Fibroblast of villous mesenchyme (primary cell): Measurements from ENCODE around the gene ASB15. TPM values are rescaled to one million over a fixed set of nuclear protein-coding genes. Genes with fewer than 3 reads are reported as not detected.

Source experiments
- DNase-seq: peaks from one replicate; pipeline ENCODE4 v3.0.0-alpha.2; 2010; ENCODE audit warnings: low read depth
- H3K4me3 ChIP-seq: 2 replicates; pipeline ENCODE4 v1.5.1; 2011; ENCODE audit warnings: low read depth, mild to moderate bottlenecking, low read length
- total RNA-seq: library from RNA; depleted of rRNA; stranded (reverse); fragments of >200 nt; gene quantifications from 2 replicates; pipeline ENCODE4 v1.2.3, GENCODE V29; 2012
- TF ChIP-seq, protein P1 (sequence below): IDR thresholded peaks from 2 replicates; pipeline ENCODE4 v1.5.1; 2012; ENCODE audit warnings: low read depth, mild to moderate bottlenecking, low read length; ENCODE audit not compliant: insufficient read depth

Gene ASB15
- total RNA-seq, 1 donor = not detected

DNA sequence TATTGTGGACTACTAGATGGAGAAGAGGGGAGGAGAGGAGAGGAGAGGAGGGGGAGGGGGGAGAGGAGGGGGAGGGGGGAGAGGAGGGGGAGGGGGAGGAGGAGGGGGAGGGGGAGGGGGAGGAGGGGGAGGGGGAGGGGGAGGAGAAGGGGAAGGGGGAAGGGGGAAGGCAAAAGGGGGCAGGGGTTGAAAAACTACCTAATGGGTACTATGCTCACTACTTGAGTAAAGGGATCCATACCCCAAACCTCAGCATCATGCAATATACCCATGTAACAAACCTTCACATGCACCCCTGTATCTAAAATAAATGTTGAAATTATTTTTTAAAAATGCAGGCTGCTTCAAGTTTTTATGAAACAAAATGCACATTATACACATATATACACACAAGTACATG, 39.0 kb downstream of the ASB15 start:
- TF ChIP-seq, protein P1, sequence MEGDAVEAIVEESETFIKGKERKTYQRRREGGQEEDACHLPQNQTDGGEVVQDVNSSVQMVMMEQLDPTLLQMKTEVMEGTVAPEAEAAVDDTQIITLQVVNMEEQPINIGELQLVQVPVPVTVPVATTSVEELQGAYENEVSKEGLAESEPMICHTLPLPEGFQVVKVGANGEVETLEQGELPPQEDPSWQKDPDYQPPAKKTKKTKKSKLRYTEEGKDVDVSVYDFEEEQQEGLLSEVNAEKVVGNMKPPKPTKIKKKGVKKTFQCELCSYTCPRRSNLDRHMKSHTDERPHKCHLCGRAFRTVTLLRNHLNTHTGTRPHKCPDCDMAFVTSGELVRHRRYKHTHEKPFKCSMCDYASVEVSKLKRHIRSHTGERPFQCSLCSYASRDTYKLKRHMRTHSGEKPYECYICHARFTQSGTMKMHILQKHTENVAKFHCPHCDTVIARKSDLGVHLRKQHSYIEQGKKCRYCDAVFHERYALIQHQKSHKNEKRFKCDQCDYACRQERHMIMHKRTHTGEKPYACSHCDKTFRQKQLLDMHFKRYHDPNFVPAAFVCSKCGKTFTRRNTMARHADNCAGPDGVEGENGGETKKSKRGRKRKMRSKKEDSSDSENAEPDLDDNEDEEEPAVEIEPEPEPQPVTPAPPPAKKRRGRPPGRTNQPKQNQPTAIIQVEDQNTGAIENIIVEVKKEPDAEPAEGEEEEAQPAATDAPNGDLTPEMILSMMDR = no peak
- no peak overlapping the region for H3K4me3 ChIP-seq
- no peak for DNase-seq

DNA sequence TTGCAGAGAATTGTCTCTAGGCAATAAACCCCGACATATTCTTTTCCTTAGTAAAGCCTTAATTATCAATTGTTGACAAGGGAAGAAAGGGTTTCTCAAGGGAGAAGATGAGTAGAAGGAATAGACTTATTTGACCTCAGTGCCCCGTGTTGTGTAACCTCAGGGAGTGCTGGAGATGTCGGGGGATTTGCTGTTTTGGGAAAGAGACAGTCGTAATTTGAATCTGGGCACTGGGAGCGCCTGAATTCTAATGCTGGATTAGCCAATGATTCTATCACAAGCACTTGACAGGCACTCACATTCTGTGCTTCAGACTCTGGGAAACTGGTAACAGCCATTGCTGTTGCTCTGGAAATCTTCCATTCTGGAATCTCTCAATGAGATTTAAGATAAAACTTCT, 40.3 kb downstream of the ASB15 start:
- TF ChIP-seq, protein P1 = no peak
- no peak for DNase-seq

DNA sequence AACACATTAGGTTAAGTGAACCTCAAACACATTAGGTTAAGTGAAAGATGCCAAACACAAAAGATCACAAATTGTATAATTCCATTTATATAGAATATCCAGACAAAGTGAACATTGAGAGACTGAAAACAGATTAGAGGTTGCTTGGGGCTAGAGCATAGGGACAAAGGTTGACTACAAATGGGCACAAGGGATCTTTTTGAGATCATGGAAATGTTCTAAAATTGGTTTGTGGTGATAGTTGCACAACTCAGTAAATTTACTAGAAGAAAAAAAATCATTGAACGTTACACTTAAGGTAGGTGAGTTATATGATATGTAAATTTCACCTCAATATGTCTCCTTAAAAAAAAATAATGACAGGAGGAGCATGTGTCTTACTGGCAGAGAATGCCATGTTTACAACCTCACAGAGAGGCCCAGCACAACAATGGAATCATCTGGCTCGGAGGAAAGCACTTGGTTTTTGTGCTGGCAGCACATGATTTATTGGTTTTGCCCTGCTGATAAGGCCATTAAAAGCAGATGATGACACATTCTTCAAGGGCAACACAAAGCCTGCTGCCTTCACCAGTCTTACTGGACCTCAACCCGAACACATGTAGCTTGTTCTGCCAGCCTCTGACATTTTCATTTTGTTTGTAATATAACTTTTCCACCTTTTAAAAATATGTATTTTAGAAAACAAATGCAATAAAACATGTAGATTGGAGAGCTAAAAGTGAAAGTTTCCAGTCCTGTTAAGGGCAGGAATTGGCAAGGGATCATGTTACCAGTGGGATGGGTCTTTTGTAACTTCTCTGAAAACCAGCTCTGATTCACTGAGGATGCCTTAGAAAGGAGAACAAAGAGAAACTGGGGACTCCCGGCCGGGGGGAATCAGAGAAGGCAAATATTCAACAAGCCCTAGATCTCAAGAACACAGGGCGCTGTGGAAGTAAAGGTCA, 42.1 kb downstream of the ASB15 start:
- peak overlapping the region; percentile 32 for H3K4me3 ChIP-seq
- TF ChIP-seq, protein P1 = no peak
- peak; percentile 82 for DNase-seq

More for the DNA sequence above, 40.3 kb downstream of the ASB15 start:
- H3K4me3 ChIP-seq = no peak overlapping the region

DNA sequence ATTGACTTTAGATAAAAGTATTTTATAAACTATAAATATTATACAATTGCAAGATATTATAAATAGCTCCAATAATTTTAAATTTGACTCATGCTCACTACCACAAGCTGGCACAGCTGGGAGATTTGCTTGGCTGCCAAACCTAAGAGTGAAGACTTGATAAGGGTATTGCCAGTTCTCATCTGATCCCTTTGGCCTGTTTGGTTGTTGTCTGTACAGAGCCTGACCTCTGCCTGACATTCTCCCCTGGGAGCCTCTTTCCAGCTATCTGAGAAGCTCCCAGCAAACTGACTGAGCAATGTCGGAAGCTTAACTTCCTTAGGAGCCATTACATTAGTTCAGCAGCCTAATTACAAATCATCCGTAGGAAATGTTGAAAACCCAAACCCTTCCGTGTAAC, 43.9 kb downstream of the ASB15 start:
- TF ChIP-seq, protein P1 = no peak
- DNase-seq = no peak
- no peak overlapping the region for H3K4me3 ChIP-seq

DNA sequence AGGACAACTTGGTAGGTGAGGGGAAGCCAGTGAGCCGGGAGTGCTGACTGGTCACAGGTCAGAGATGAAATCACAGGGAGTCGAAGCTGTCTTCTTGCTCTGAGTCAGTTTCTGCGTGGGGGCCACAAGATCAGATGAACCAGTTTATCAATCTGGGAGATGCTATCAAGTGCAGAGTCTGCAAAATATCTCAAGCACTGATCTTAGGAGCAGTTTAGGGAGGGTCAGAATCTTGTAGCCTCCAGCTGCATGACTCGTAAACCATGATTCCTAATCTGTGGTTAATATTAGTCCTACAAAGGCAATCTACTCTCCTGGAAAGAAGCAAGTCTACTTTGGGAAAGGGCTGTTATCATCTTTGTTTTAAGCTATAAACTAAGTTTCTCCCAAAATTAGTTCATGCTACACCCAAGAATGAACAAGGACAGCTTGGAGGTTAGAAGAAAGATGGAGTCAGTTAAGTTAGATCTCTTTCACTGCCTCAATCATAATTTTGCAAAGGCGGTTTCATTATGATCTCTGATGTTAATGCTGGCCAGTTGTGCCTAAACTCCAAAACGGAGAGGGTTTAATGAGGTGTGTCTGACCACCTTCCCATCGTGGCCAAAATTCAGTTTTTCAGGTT, 45.6 kb downstream of the ASB15 start:
- peak; percentile 21 for DNase-seq
- no peak overlapping the region for H3K4me3 ChIP-seq
- TF ChIP-seq, protein P1 = no peak

DNA sequence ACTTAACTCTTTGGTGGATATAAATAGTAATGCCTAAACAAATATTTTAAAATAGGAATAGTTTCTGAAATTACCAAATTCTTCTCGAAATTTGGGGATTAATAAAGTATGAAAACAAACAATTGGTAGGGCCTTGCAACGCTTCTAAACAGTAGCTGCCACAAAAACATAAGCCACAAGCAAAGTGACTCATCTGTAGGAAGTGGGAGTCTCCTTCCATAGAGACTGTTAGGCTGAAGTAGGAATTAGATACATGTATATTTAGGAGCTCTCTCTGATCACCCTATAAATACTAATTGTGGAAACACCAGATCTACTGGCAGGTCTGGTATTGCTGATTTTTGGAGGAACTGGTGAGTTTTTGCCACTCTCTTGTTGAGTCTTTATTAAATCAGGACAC, 48.3 kb downstream of the ASB15 start:
- TF ChIP-seq, protein P1 = no peak
- DNase-seq = peak; percentile 51
- no peak overlapping the region for H3K4me3 ChIP-seq
